B cell (primary cell): ENCODE measurements around the gene BPIFA3. TPM values are rescaled to one million over a fixed set of nuclear protein-coding genes. Genes with fewer than 3 reads are reported as not detected.

Source experiments
- ATAC-seq: fragments of 200-7000 bp; cut with Tn5 transposase; one replicate; pipeline ENCODE4 v1.10.0; 2021; ENCODE audit warnings: low read depth, mild to moderate bottlenecking, moderate number of reproducible peaks, moderate library complexity
- CTCF ChIA-PET: fragments of 350-600 bp; sonication (Branson Sonifier 250); formaldehyde crosslinking; loops from one replicate; lab custom pipeline; 2021; ENCODE audit warnings: antibody characterized with exemption, inconsistent platforms; lab: Charles Lee
- POLR2A ChIA-PET: fragments of 350-600 bp; sonication (Branson Sonifier 250); formaldehyde crosslinking; loops from one replicate; lab custom pipeline; 2021; ENCODE audit warnings: antibody characterized with exemption; lab: Charles Lee
- DNase-seq: peaks from one replicate; pipeline ENCODE4 v3.0.0; 2013
- H2AFZ ChIP-seq: 2 replicates; pipeline ENCODE4 v1.6.1; 2012; ENCODE audit warnings: mild to moderate bottlenecking, low read depth, low read length; ENCODE audit not compliant: insufficient read depth, poor library complexity, severe bottlenecking
- H3K27ac ChIP-seq, 2 donors: 1 replicate in 1 of 2; 2 replicates in 1 of 2; pipeline ENCODE4 v1.5.1; 2012 to 2013; ENCODE audit warnings: low read length in 2 of 2, mild to moderate bottlenecking in 2 of 2, moderate library complexity in 1 of 2
- H3K27me3 ChIP-seq, 4 experiments: fragments of 200-600 bp in 1 of 4; sonication (generic) in 1 of 4; replicated peaks in 1 of 4; 1 replicate in 2 of 4; 2 replicates in 2 of 4; pipeline versions ENCODE4 v1.6.1 to v1.7.0; 2013 to 2016; ENCODE audit warnings: low read length in 3 of 4, mild to moderate bottlenecking in 2 of 4, mixed read lengths in 1 of 4, moderate library complexity in 1 of 4; ENCODE audit not compliant: insufficient read depth in 4 of 4, control insufficient read depth in 3 of 4; ENCODE audit errors: control extremely low read depth in 1 of 4
- H3K36me3 ChIP-seq, 2 experiments: replicated peaks in 1 of 2; 1 replicate in 1 of 2; 2 replicates in 1 of 2; pipeline versions ENCODE4 v1.6.1 to v1.7.1; 2013; ENCODE audit warnings: low read length in 1 of 2; ENCODE audit not compliant: insufficient read depth in 2 of 2, control insufficient read depth in 1 of 2; ENCODE audit errors: control extremely low read depth in 1 of 2, extremely low read depth in 1 of 2
- H3K4me1 ChIP-seq, 2 donors: fragments of 200-600 bp in 1 of 2; sonication (generic) in 1 of 2; 1 replicate in 1 of 2; 2 replicates in 1 of 2; pipeline versions ENCODE4 v1.5.1 to v1.6.1; 2013 to 2017; ENCODE audit warnings: low read length in 2 of 2; ENCODE audit not compliant: control insufficient read depth in 2 of 2, insufficient read depth in 2 of 2
- H3K4me2 ChIP-seq: replicated peaks from 2 replicates; pipeline ENCODE3; 2012; ENCODE audit warnings: mild to moderate bottlenecking, low read depth, low read length; ENCODE audit not compliant: poor library complexity, severe bottlenecking
- H3K4me3 ChIP-seq, 5 experiments: fragments of 200-600 bp in 1 of 5; sonication (generic) in 1 of 5; 1 replicate in 3 of 5; 2 replicates in 2 of 5; pipeline versions ENCODE4 v1.5.1 to v1.7.0; 2011 to 2016; ENCODE audit warnings: low read length in 4 of 5, mild to moderate bottlenecking in 4 of 5, low read depth in 2 of 5, control low read depth in 1 of 5, moderate library complexity in 1 of 5; ENCODE audit not compliant: insufficient read depth in 1 of 5; ENCODE audit errors: control extremely low read depth in 1 of 5, extremely low read depth in 1 of 5
- H3K79me2 ChIP-seq: fragments of 200-600 bp; sonication (generic); one replicate; pipeline ENCODE4 v1.6.0; 2016; ENCODE audit warnings: low read length; ENCODE audit not compliant: control insufficient read depth, insufficient read depth
- H3K9ac ChIP-seq: fragments of 200-600 bp; sonication (generic); 2 replicates; pipeline ENCODE4 v1.6.1; 2017; ENCODE audit warnings: mild to moderate bottlenecking, low read length, moderate library complexity
- H3K9me3 ChIP-seq, 3 donors: one replicate each; pipeline versions ENCODE4 v1.6.1 to v1.7.1; 2013; ENCODE audit warnings: low read length in 2 of 3; ENCODE audit not compliant: control insufficient read depth in 2 of 3, insufficient read depth in 1 of 3; ENCODE audit errors: control extremely low read depth in 1 of 3
- H4K20me1 ChIP-seq: 2 replicates; pipeline ENCODE4 v1.6.0; 2012; ENCODE audit warnings: mild to moderate bottlenecking, low read length; ENCODE audit not compliant: insufficient read depth, control insufficient read depth, poor library complexity, severe bottlenecking
- H3K27ac Mint-ChIP-seq: one replicate; pipeline ENCODE4 v1.8.0; 2021; ENCODE audit warnings: mixed read lengths
- H3K27me3 Mint-ChIP-seq: one replicate; pipeline ENCODE4 v1.8.0; 2021; ENCODE audit warnings: mixed read lengths
- H3K4me1 Mint-ChIP-seq: one replicate; pipeline ENCODE4 v1.8.0; 2021; ENCODE audit warnings: mixed read lengths
- H3K4me3 Mint-ChIP-seq: one replicate; pipeline ENCODE4 v1.8.0; 2021; ENCODE audit warnings: mixed read lengths
- H3K9me3 Mint-ChIP-seq: one replicate; pipeline ENCODE4 v1.8.0; 2022; ENCODE audit warnings: mixed read lengths; ENCODE audit not compliant: insufficient read depth
- EZH2 ChIP-seq: IDR thresholded peaks from 2 replicates; pipeline ENCODE4 v1.6.1; 2012; ENCODE audit warnings: borderline replicate concordance, low read depth, mild to moderate bottlenecking, moderate library complexity, low read length; ENCODE audit not compliant: insufficient read depth, poor library complexity, severe bottlenecking
- WGBS: methylation state at CpG from one replicate; pipeline ENCODE4 v1.1.5; 2013; ENCODE audit warnings: missing lambda C conversion rate; ENCODE audit not compliant: insufficient coverage; 5-methylcytosine and 5-hydroxymethylcytosine counted together
- intact Hi-C: fragments of 100-400 bp; cut with micrococcal nuclease; formaldehyde crosslinking; loops from one replicate; pipeline ENCODE4 v1.10.0; 2022
- polyA plus RNA-seq: library from polyadenylated mRNA; depleted of rRNA; stranded (reverse); fragments of >200 nt; gene quantifications from 2 replicates; pipeline ENCODE4 v1.2.3, GENCODE V29; 2012
- total RNA-seq, 2 donors: library from RNA; stranded (reverse); fragments of 120-200 nt in 1 of 2; gene quantifications; 1 replicate in 1 of 2; 2 replicates in 1 of 2; pipeline versions ENCODE4 v1.2.3 to v1.2.4, GENCODE V29; 2013 to 2022
- TF ChIP-seq, protein P1 (sequence below): fragments of 200-600 bp; IDR thresholded peaks from one replicate; pipeline ENCODE4 v1.8.0; 2022; ENCODE audit warnings: antibody characterized with exemption, mild to moderate bottlenecking

The BPIFA3 gene
- total and polyA plus RNA-seq, 2 donors (not counting 1 experiment from before 2014, with no cell fraction given) = not detected

- Histone ChIP-seq H3K27ac (no peak overlapping the region), H3K79me2 (no peaks in the 10 kb centered on the region), H3K4me1 (no peaks in the 10 kb centered on the region), H3K4me2 (no peak overlapping the region), H3K4me3 (no peak overlapping the region), H3K9me3 (no peaks in the 10 kb centered on the region), H4K20me1 (no peaks in the 10 kb centered on the region), H2AFZ (no peak overlapping the region), H3K36me3 (no peaks in the 10 kb centered on the region), H3K9ac (no peak overlapping the region), H3K27me3 (peaks cover 0 to 15% (median 2%) of the 10 kb centered on the region in 4 experiments)
- no peak for TF ChIP-seq EZH2
- TF ChIP-seq, protein P1, sequence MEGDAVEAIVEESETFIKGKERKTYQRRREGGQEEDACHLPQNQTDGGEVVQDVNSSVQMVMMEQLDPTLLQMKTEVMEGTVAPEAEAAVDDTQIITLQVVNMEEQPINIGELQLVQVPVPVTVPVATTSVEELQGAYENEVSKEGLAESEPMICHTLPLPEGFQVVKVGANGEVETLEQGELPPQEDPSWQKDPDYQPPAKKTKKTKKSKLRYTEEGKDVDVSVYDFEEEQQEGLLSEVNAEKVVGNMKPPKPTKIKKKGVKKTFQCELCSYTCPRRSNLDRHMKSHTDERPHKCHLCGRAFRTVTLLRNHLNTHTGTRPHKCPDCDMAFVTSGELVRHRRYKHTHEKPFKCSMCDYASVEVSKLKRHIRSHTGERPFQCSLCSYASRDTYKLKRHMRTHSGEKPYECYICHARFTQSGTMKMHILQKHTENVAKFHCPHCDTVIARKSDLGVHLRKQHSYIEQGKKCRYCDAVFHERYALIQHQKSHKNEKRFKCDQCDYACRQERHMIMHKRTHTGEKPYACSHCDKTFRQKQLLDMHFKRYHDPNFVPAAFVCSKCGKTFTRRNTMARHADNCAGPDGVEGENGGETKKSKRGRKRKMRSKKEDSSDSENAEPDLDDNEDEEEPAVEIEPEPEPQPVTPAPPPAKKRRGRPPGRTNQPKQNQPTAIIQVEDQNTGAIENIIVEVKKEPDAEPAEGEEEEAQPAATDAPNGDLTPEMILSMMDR = no peak
- H3K4me3 Mint-ChIP-seq = no peak overlapping the region
- WGBS = 53% methylated on average over 6 of the region's 6 CpGs
- ChIA-PET POLR2A (no interaction called here), CTCF (no interaction called here)
- H3K4me1 Mint-ChIP-seq = no peaks in the 10 kb centered on the region
- no peak for DNase-seq
- H3K27ac Mint-ChIP-seq = no peak overlapping the region
- H3K9me3 Mint-ChIP-seq = no peaks in the 10 kb centered on the region
- no peak for ATAC-seq
- peaks cover 38% of the 10 kb centered on the region for H3K27me3 Mint-ChIP-seq
- intact Hi-C loops = no loop called here
These were observed 12.7 kb downstream of the BPIFA3 start for GRCh38 chr20:33229843-33230242.

DNA sequence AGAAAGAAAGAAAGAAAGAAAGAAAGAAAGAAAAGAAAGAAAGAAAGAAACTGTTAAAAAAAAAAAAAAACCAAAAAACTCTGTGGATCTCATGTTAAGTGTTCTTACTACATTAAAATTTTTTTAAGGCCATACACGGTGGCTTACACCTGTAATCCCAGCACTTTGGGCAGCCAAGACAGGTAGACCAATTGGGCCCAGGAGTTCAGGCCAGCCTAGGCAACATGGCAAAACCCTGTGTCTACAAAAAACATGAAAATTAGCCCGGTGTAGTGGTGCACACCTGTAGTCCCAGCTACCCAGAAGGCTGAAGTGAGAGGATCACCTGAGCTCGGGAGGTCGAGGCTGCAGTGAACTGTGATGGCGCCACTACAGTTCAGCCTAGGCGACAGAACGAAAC is 14.1 kb downstream of the BPIFA3 start:
- intact Hi-C loops = no loop called here
- Histone ChIP-seq H3K79me2 (no peaks in the 10 kb centered on the region), H3K27ac (no peak overlapping the region), H2AFZ (no peak overlapping the region), H3K9me3 (no peaks in the 10 kb centered on the region), H3K27me3 (peaks cover 0 to 11% (median 2%) of the 10 kb centered on the region in 4 experiments), H3K36me3 (no peaks in the 10 kb centered on the region), H3K4me1 (no peaks in the 10 kb centered on the region), H3K4me2 (no peak overlapping the region), H3K9ac (no peak overlapping the region), H4K20me1 (no peaks in the 10 kb centered on the region), H3K4me3 (no peak overlapping the region)
- Mint-ChIP-seq H3K9me3 (no peaks in the 10 kb centered on the region), H3K4me3 (no peak overlapping the region), H3K27ac (no peak overlapping the region), H3K4me1 (no peaks in the 10 kb centered on the region), H3K27me3 (peaks cover 29% of the 10 kb centered on the region)
- no peak for DNase-seq
- CTCF ChIA-PET = no interaction called here
- TF ChIP-seq, protein P1 = no peak
- no peak for TF ChIP-seq EZH2
- 61% methylated on average over 6 of the region's 7 CpGs for WGBS
- POLR2A ChIA-PET = no interaction called here
- no peak for ATAC-seq
